Glutamatergic neuron (in vitro differentiated cells): ENCODE measurements around the gene MDM1. TPM values are rescaled to one million over a fixed set of nuclear protein-coding genes. Genes with fewer than 3 reads are reported as not detected.

Experiments
- DNase-seq: peaks from one replicate; pipeline ENCODE4 v3.0.0; 2022
- H3K27ac Mint-ChIP-seq: one replicate; pipeline ENCODE4 v1.8.0; 2020; ENCODE audit warnings: mild to moderate bottlenecking, mixed read lengths, inconsistent platforms; ENCODE audit not compliant: unreplicated experiment
- H3K27me3 Mint-ChIP-seq: one replicate; pipeline ENCODE4 v1.8.0; 2020; ENCODE audit warnings: mild to moderate bottlenecking, moderate library complexity, mixed read lengths, inconsistent platforms; ENCODE audit not compliant: unreplicated experiment
- H3K36me3 Mint-ChIP-seq: one replicate; pipeline ENCODE4 v1.8.0; 2020; ENCODE audit warnings: mild to moderate bottlenecking, mixed read lengths, inconsistent platforms; ENCODE audit not compliant: unreplicated experiment
- H3K4me1 Mint-ChIP-seq: one replicate; pipeline ENCODE4 v1.8.0; 2020; ENCODE audit warnings: mild to moderate bottlenecking, low read depth, mixed read lengths, inconsistent platforms; ENCODE audit not compliant: unreplicated experiment
- H3K4me3 Mint-ChIP-seq: one replicate; pipeline ENCODE4 v1.8.0; 2020; ENCODE audit warnings: mild to moderate bottlenecking, mixed read lengths, inconsistent platforms; ENCODE audit not compliant: unreplicated experiment
- H3K9me3 Mint-ChIP-seq: one replicate; pipeline ENCODE4 v1.8.0; 2020; ENCODE audit warnings: mild to moderate bottlenecking, moderate library complexity, mixed read lengths, inconsistent platforms; ENCODE audit not compliant: unreplicated experiment
- total RNA-seq: library from RNA; stranded (reverse); fragmentation: NEBNext Ultra II Directional; extraction: Animal tissue kit (Norgen Biotek cat#: 25700); gene quantifications from one replicate; pipeline ENCODE4 v1.2.1, GENCODE V29; 2021; ENCODE audit not compliant: unreplicated experiment
- TF ChIP-seq, protein P1 (sequence below): fragments of 200-600 bp; sonication (generic); IDR thresholded peaks from one replicate; pipeline ENCODE4 v1.5.0; 2021; ENCODE audit not compliant: partially characterized antibody, unreplicated experiment

MDM1 gene
- total RNA-seq, 1 donor from 2014 or later, result 7.9 TPM

DNA sequence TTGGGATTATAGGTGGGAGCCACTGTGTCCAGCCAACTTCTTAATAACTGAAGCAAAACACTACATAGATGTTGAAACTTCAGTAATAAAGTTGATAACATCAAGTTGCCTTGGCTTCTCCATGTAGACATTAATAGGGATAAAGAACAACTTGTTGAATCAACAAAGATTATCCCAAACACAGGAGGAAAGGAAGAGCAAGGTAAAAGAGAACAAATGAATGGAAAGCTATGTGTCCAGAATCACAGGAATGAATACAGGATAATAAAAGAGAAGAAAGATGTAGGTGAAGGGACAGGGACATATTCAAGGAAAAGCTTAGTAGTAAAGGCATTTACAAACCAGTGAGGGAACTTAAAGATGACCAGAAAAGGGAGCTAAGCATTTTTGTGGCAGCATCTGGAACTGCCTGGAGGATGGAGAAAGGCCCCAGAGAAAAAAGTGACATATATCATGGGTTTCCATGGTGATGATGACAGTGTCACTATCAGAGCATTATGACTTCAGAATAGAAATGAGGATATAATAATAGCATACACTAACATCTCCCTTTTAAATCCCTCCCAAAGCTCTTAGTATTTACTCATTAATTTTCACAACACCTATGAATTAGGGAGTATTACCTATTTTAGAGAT is 24.0 kb upstream of the MDM1 start:
- Mint-ChIP-seq H3K4me1 (no peaks in the 10 kb centered on the region), H3K4me3 (no peak overlapping the region), H3K27ac (no peak overlapping the region), H3K9me3 (peaks cover 2% of the 10 kb centered on the region), H3K27me3 (no peaks in the 10 kb centered on the region), H3K36me3 (no peaks in the 10 kb centered on the region)
- TF ChIP-seq, protein P1, sequence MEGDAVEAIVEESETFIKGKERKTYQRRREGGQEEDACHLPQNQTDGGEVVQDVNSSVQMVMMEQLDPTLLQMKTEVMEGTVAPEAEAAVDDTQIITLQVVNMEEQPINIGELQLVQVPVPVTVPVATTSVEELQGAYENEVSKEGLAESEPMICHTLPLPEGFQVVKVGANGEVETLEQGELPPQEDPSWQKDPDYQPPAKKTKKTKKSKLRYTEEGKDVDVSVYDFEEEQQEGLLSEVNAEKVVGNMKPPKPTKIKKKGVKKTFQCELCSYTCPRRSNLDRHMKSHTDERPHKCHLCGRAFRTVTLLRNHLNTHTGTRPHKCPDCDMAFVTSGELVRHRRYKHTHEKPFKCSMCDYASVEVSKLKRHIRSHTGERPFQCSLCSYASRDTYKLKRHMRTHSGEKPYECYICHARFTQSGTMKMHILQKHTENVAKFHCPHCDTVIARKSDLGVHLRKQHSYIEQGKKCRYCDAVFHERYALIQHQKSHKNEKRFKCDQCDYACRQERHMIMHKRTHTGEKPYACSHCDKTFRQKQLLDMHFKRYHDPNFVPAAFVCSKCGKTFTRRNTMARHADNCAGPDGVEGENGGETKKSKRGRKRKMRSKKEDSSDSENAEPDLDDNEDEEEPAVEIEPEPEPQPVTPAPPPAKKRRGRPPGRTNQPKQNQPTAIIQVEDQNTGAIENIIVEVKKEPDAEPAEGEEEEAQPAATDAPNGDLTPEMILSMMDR, result no peak
- DNase-seq, result no peak

GRCh38 chr12:68354977-68355541 is 22.9 kb upstream of the MDM1 start:
- TF ChIP-seq, protein P1, result no peak
- no peaks in the 10 kb centered on the region for H3K36me3 Mint-ChIP-seq
- no peak overlapping the region for H3K4me3 Mint-ChIP-seq
- no peak for DNase-seq
- no peaks in the 10 kb centered on the region for H3K27me3 Mint-ChIP-seq
- H3K9me3 Mint-ChIP-seq, result peaks cover 2% of the 10 kb centered on the region
- H3K27ac Mint-ChIP-seq, result no peak overlapping the region
- peaks cover 6% of the 10 kb centered on the region for H3K4me1 Mint-ChIP-seq

DNA sequence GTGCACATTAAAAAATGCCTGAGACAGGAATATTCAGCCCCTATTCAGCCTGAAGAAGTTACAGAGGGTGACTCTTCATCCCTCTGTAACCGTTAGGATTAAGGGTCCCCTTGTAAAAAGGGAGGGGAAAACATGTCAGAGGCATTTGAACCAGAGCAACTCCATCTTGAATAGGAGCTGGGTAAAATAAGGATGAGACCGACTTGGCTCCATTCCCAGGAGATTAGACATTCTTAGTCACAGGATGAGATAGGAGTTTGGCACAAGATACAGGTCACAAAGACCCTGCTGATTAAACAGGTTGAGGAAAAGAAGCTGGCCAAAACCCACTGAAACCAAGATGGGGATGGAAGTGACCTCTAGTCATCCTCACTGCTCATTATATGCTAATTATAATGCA is 19.9 kb upstream of the MDM1 start:
- no peaks in the 10 kb centered on the region for H3K36me3 Mint-ChIP-seq
- H3K9me3 Mint-ChIP-seq, result peaks cover 2% of the 10 kb centered on the region

DNA sequence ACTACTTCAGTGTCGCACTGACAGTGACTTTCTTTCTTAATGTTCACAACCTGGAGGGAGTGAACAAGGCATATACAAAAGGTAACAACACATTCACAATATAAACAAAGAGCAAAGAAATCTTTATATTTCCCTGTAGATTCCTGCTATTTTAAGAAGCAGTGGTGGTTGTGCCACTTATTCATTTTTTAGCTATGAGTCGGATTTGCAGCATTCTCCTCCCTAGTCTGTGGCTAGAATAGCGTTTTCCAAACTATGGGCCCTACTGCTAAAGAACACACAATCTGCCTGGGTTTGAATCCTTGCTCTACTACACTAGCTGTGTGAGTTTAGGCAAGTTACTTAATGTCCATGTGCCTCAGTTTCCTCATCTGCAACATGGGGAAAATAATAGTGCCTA is 18.6 kb upstream of the MDM1 start:
- TF ChIP-seq, protein P1, result no peak
- Mint-ChIP-seq H3K27ac (peak overlapping the region; percentile 44), H3K4me1 (peaks cover 14% of the 10 kb centered on the region), H3K4me3 (no peak overlapping the region), H3K9me3 (peaks cover 4% of the 10 kb centered on the region), H3K27me3 (no peaks in the 10 kb centered on the region), H3K36me3 (no peaks in the 10 kb centered on the region)
- no peak for DNase-seq

More for the DNA sequence above, 19.9 kb upstream of the MDM1 start:
- TF ChIP-seq, protein P1, result no peak
- H3K27ac Mint-ChIP-seq, result peak overlapping the region; percentile 21
- no peak for DNase-seq
- H3K4me3 Mint-ChIP-seq, result no peak overlapping the region
- no peaks in the 10 kb centered on the region for H3K27me3 Mint-ChIP-seq
- peaks cover 14% of the 10 kb centered on the region for H3K4me1 Mint-ChIP-seq

- no peak for DNase-seq
- TF ChIP-seq, protein P1, result no peak
- H3K4me3 Mint-ChIP-seq, result no peak overlapping the region
- no peaks in the 10 kb centered on the region for H3K36me3 Mint-ChIP-seq
- H3K27ac Mint-ChIP-seq, result peak overlapping the region; percentile 44
- peaks cover 4% of the 10 kb centered on the region for H3K9me3 Mint-ChIP-seq
- H3K4me1 Mint-ChIP-seq, result peaks cover 14% of the 10 kb centered on the region
- no peaks in the 10 kb centered on the region for H3K27me3 Mint-ChIP-seq
Observed at GRCh38 chr12:68349921-68350606, 17.9 kb upstream of the MDM1 start.
